DND-41 (cell line): Measurements from ENCODE around the gene LRRC52.

Experiments
- ATAC-seq: fragments of 200-7000 bp; cut with Tn5 transposase; 3 replicates; pipeline ENCODE4 v1.9.1; 2021; ENCODE audit warnings: low read depth; ENCODE audit not compliant: insufficient read depth
- DNase-seq: peaks from one replicate; pipeline ENCODE4 v3.0.0-alpha.2; 2020
- H2AFZ ChIP-seq: 2 replicates; pipeline ENCODE4 v1.6.0; 2012; ENCODE audit warnings: low read depth, low read length
- H3K27ac ChIP-seq: 2 replicates; pipeline ENCODE4 v1.5.1; 2012; ENCODE audit warnings: low read length, inconsistent platforms
- H3K27me3 ChIP-seq: fragments of 200-600 bp; sonication (generic); 2 replicates; pipeline ENCODE4 v1.6.0; 2012; ENCODE audit warnings: low read length, mild to moderate bottlenecking, inconsistent platforms; ENCODE audit not compliant: insufficient read depth, poor library complexity
- H3K36me3 ChIP-seq: 2 replicates; pipeline ENCODE4 v1.5.1; 2012; ENCODE audit warnings: low read length, inconsistent platforms; ENCODE audit not compliant: insufficient read depth
- H3K4me1 ChIP-seq: 2 replicates; pipeline ENCODE4 v1.5.1; 2012; ENCODE audit warnings: mild to moderate bottlenecking, low read length; ENCODE audit not compliant: insufficient read depth
- H3K4me2 ChIP-seq: 2 replicates; pipeline ENCODE4 v1.6.0; 2012; ENCODE audit warnings: mild to moderate bottlenecking, moderate library complexity, low read length, inconsistent platforms; ENCODE audit not compliant: insufficient read depth
- H3K4me3 ChIP-seq, 2 experiments: fragments of 200-600 bp in 1 of 2; shearing (Covaris generic) in 1 of 2; 2 replicates each; pipeline ENCODE4 v1.5.1; 2012 to 2016; ENCODE audit warnings: inconsistent platforms in 2 of 2, low read length in 2 of 2, mild to moderate bottlenecking in 2 of 2, low read depth in 1 of 2, moderate library complexity in 1 of 2
- H3K79me2 ChIP-seq: 2 replicates; pipeline ENCODE4 v1.6.0; 2012; ENCODE audit warnings: low read length, inconsistent platforms; ENCODE audit not compliant: insufficient read depth
- H3K9ac ChIP-seq: 2 replicates; pipeline ENCODE4 v1.6.0; 2012; ENCODE audit warnings: low read depth, mild to moderate bottlenecking, inconsistent platforms, low read length, moderate library complexity
- H3K9me3 ChIP-seq: 2 replicates; pipeline ENCODE4 v1.5.1; 2012; ENCODE audit warnings: low read length, moderate library complexity, mild to moderate bottlenecking, inconsistent platforms; ENCODE audit not compliant: insufficient read depth, severe bottlenecking
- H4K20me1 ChIP-seq: 2 replicates; pipeline ENCODE4 v1.6.0; 2012; ENCODE audit warnings: low read length; ENCODE audit not compliant: insufficient read depth
- EZH2 ChIP-seq: IDR thresholded peaks from 3 replicates; pipeline ENCODE4 v1.6.1; 2012; ENCODE audit warnings: borderline replicate concordance, low read depth, mild to moderate bottlenecking, moderate library complexity, low read length, inconsistent platforms; ENCODE audit not compliant: severe bottlenecking
- TF ChIP-seq, protein P1 (sequence below): IDR thresholded peaks from 2 replicates; pipeline ENCODE4 v1.5.1; 2012; ENCODE audit warnings: borderline replicate concordance, low read length, moderate library complexity, mild to moderate bottlenecking; ENCODE audit not compliant: poor library complexity, severe bottlenecking; ENCODE audit errors: extremely low read depth

LRRC52 gene

GRCh38 chr1:165565751-165566490 is 22.1 kb downstream of the LRRC52 start:
- Histone ChIP-seq H3K4me2 (no peak overlapping the region), H3K4me1 (no peaks in the 10 kb centered on the region), H3K79me2 (no peaks in the 10 kb centered on the region), H3K27ac (no peak overlapping the region), H4K20me1 (no peaks in the 10 kb centered on the region), H3K4me3 (no peak overlapping the region), H3K9ac (no peak overlapping the region), H2AFZ (no peak overlapping the region), H3K9me3 (no peaks in the 10 kb centered on the region), H3K36me3 (no peaks in the 10 kb centered on the region), H3K27me3 (peaks cover 42% of the 10 kb centered on the region)
- DNase-seq (no peak), ATAC-seq (no peak)
- TF ChIP-seq, protein P1, sequence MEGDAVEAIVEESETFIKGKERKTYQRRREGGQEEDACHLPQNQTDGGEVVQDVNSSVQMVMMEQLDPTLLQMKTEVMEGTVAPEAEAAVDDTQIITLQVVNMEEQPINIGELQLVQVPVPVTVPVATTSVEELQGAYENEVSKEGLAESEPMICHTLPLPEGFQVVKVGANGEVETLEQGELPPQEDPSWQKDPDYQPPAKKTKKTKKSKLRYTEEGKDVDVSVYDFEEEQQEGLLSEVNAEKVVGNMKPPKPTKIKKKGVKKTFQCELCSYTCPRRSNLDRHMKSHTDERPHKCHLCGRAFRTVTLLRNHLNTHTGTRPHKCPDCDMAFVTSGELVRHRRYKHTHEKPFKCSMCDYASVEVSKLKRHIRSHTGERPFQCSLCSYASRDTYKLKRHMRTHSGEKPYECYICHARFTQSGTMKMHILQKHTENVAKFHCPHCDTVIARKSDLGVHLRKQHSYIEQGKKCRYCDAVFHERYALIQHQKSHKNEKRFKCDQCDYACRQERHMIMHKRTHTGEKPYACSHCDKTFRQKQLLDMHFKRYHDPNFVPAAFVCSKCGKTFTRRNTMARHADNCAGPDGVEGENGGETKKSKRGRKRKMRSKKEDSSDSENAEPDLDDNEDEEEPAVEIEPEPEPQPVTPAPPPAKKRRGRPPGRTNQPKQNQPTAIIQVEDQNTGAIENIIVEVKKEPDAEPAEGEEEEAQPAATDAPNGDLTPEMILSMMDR, result no peak
- TF ChIP-seq EZH2, result no peak

- H3K36me3 ChIP-seq, result no peaks in the 10 kb centered on the region
- H3K9ac ChIP-seq, result no peak overlapping the region
- H3K4me2 ChIP-seq, result no peak overlapping the region
- H2AFZ ChIP-seq, result no peak overlapping the region
- TF ChIP-seq, protein P1, result no peak
- no peak for TF ChIP-seq EZH2
- DNase-seq (no peak), ATAC-seq (no peak)
- no peaks in the 10 kb centered on the region for H4K20me1 ChIP-seq
- no peaks in the 10 kb centered on the region for H3K9me3 ChIP-seq
- no peaks in the 10 kb centered on the region for H3K79me2 ChIP-seq
- H3K4me3 ChIP-seq, result no peak overlapping the region
- H3K27ac ChIP-seq, result no peak overlapping the region
- H3K27me3 ChIP-seq, result peaks cover 42% of the 10 kb centered on the region
- no peaks in the 10 kb centered on the region for H3K4me1 ChIP-seq
Measured at GRCh38 chr1:165570078-165570477, 26.3 kb downstream of the LRRC52 start.

DNA sequence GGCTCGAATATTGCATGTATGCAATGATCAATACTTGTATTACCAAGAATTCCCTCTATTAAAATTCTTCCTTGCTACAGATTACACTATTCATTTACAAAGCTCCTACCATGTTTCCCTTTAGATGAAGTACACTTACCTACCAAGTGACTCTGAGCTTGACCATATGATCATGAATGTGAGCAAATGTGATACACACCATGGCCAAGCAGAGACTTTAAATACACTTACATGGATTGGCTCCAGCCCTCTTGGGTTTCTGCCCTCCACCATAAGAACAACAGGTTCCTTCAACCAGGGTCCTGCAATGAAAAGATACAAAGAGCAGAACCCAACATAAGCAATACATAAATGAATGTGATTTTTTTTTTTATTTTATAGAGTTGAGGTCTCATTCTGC is 30.0 kb downstream of the LRRC52 start:
- H3K4me3 ChIP-seq, result no peak overlapping the region
- H3K27me3 ChIP-seq, result peaks cover 44% of the 10 kb centered on the region
- DNase-seq, result no peak
- H3K4me1 ChIP-seq, result no peaks in the 10 kb centered on the region
- H3K9ac ChIP-seq, result no peak overlapping the region
- no peaks in the 10 kb centered on the region for H3K79me2 ChIP-seq
- H3K27ac ChIP-seq, result no peak overlapping the region
- no peak for ATAC-seq
- no peaks in the 10 kb centered on the region; the same call in 1 of the 2 replicates for H4K20me1 ChIP-seq
- H3K9me3 ChIP-seq, result no peaks in the 10 kb centered on the region
- no peaks in the 10 kb centered on the region for H3K36me3 ChIP-seq
- no peak overlapping the region for H2AFZ ChIP-seq
- no peak for TF ChIP-seq EZH2
- TF ChIP-seq, protein P1, result no peak
- no peak overlapping the region for H3K4me2 ChIP-seq
